HepG2 (cell line): ENCODE results near the gene PDGFD. TPM values are rescaled to one million over a fixed set of nuclear protein-coding genes. Genes with fewer than 3 reads are reported as not detected.

Experiments used
- ATAC-seq: fragments of 200-7000 bp; cut with Tn5 transposase; 3 replicates; pipeline ENCODE4 v1.9.1; 2020; ENCODE audit warnings: mild to moderate bottlenecking, moderate library complexity
- BruUV-seq: library from RNA; stranded (reverse); fragments of 400-500 nt; replicated peaks from 2 replicates; lab custom pipeline; 2021; lab: Mats Ljungman, UMichigan
- CTCF ChIA-PET: fragments of 300-600 bp; formaldehyde crosslinking; extraction: SDS; loops from one replicate; lab custom pipeline; 2021; ENCODE audit warnings: low total read pairs, inconsistent platforms, low intra/inter-chr PET ratio; lab: Yijun Ruan, JAX
- POLR2A ChIA-PET: fragments of 350-600 bp; sonication (Branson Sonifier 250); formaldehyde crosslinking; loops from one replicate; lab custom pipeline; 2020; ENCODE audit warnings: antibody characterized with exemption, inconsistent platforms; lab: Yijun Ruan, JAX
- DNase-seq: peaks from one replicate; pipeline ENCODE4 v3.0.0-alpha.2; 2015; ENCODE audit warnings: low spot score
- FAIRE-seq: peaks from 3 replicates; lab custom pipeline; 2011; peaks lifted over from hg19 to GRCh38; lab: Jason Lieb, UNC
- H2AFZ ChIP-seq: one replicate; pipeline ENCODE4 v1.6.1; 2011; ENCODE audit warnings: low read length, inconsistent platforms
- H3K27ac ChIP-seq: fragments of 300-600 bp; 3 replicates; pipeline ENCODE4 v1.8.0; 2011; ENCODE audit warnings: mixed run types, mild to moderate bottlenecking, mixed read lengths, low read length, inconsistent platforms; ENCODE audit not compliant: insufficient read depth; ENCODE audit errors: extremely low read length
- H3K27me3 ChIP-seq, 2 experiments: fragments of 200-600 bp in 1 of 2; 2 replicates in 1 of 2; 3 replicates in 1 of 2; pipeline versions ENCODE4 v1.6.0 to v1.8.0; 2011; ENCODE audit warnings: low read length in 2 of 2, mild to moderate bottlenecking in 2 of 2, moderate library complexity in 2 of 2, inconsistent platforms in 1 of 2; ENCODE audit not compliant: insufficient read depth in 2 of 2, control insufficient read depth in 1 of 2
- H3K36me3 ChIP-seq, 2 experiments: fragments of 200-600 bp in 1 of 2; replicated peaks in 1 of 2; 2 replicates in 1 of 2; 3 replicates in 1 of 2; pipeline versions ENCODE4 v1.5.1 to v1.8.0; 2011; ENCODE audit warnings: low read length in 2 of 2, inconsistent platforms in 1 of 2; ENCODE audit not compliant: insufficient read depth in 2 of 2, control insufficient read depth in 1 of 2
- H3K4me1 ChIP-seq: 2 replicates; pipeline ENCODE4 v1.5.1; 2012; ENCODE audit warnings: low read length, inconsistent platforms; ENCODE audit not compliant: insufficient read depth
- H3K4me2 ChIP-seq: 2 replicates; pipeline ENCODE4 v1.6.0; 2011; ENCODE audit warnings: low read depth, low read length, inconsistent platforms
- H3K4me3 ChIP-seq, 3 experiments: fragments of 200-600 bp in 1 of 3; sonication (generic), shearing (Covaris generic) in 1 of 3; replicated peaks in 1 of 3; 2 replicates each; pipeline ENCODE4 v1.5.1; 2011 to 2016; ENCODE audit warnings: low read length in 3 of 3, inconsistent platforms in 2 of 3, low read depth in 2 of 3, mild to moderate bottlenecking in 2 of 3, control low read depth in 1 of 3, mixed read lengths in 1 of 3; ENCODE audit not compliant: insufficient read depth in 1 of 3
- H3K79me2 ChIP-seq: one replicate; pipeline ENCODE4 v1.6.1; 2011; ENCODE audit warnings: low read length, inconsistent platforms; ENCODE audit not compliant: insufficient read depth
- H3K9ac ChIP-seq: 2 replicates; pipeline ENCODE4 v1.6.0; 2011; ENCODE audit warnings: mild to moderate bottlenecking, low read depth, low read length, inconsistent platforms; ENCODE audit not compliant: insufficient read depth
- H3K9me3 ChIP-seq: 2 replicates; pipeline ENCODE4 v1.5.1; 2012; ENCODE audit warnings: mild to moderate bottlenecking, low read length
- H4K20me1 ChIP-seq: 2 replicates; pipeline ENCODE4 v1.6.0; 2011; ENCODE audit warnings: inconsistent platforms, mild to moderate bottlenecking, low read length, moderate library complexity; ENCODE audit not compliant: insufficient read depth
- NFIB ChIP-seq: sonication (generic); formaldehyde crosslinking; IDR thresholded peaks from 2 replicates; pipeline ENCODE4 v1.9.0; 2021; ENCODE audit warnings: missing genetic modification reagents, mild to moderate bottlenecking, borderline replicate concordance
- PCBP2 ChIP-seq: fragments of 200-400 bp; formaldehyde crosslinking; optimal IDR thresholded peaks from 2 replicates; pipeline ENCODE3; 2018; ENCODE audit warnings: low read length, low read depth; ENCODE audit not compliant: poor library complexity, severe bottlenecking
- SIX1 ChIP-seq: sonication (generic); formaldehyde crosslinking; IDR thresholded peaks from 2 replicates; pipeline ENCODE4 v1.4.0; 2020; ENCODE audit warnings: missing genetic modification reagents, borderline replicate concordance
- SNAPC2 ChIP-seq: sonication (generic); formaldehyde crosslinking; IDR thresholded peaks from 2 replicates; pipeline ENCODE4 v1.8.1; 2022; ENCODE audit warnings: mild to moderate bottlenecking, missing genetic modification reagents
- ZNF530 ChIP-seq: sonication (generic); formaldehyde crosslinking; IDR thresholded peaks from 2 replicates; pipeline ENCODE4 v1.5.0; 2020; ENCODE audit warnings: low read depth, mild to moderate bottlenecking, missing genetic modification reagents
- ZNF546 ChIP-seq: sonication (generic); formaldehyde crosslinking; conservative IDR thresholded peaks from 2 replicates; pipeline ENCODE4 v1.8.1; 2023; ENCODE audit warnings: mild to moderate bottlenecking, missing genetic modification reagents
- WGBS: methylation state at CpG from one replicate; pipeline ENCODE4 v1.1.6; 2017; ENCODE audit warnings: low lambda C conversion rate; 5-methylcytosine and 5-hydroxymethylcytosine counted together
- in situ Hi-C: cut with HindIII; loops from 2 replicates; pipeline ENCODE4 v1.10.0; 2017; ENCODE audit warnings: low pct_unique_long_range_greater_than_20kb; ENCODE audit not compliant: extremely low pct_ligation_motif_present
- intact Hi-C: fragments of 100-400 bp; cut with micrococcal nuclease; formaldehyde crosslinking; loops from one replicate; pipeline ENCODE4 v1.10.0; 2022; ENCODE audit not compliant: unreplicated experiment
- polyA plus RNA-seq, 8 experiments: library from polyadenylated mRNA; depleted of rRNA in 3 of 8; stranded (reverse) in 7 of 8; unstranded in 1 of 8; fragments of >200 nt; fragmentation: Illumina TruSeq in 4 of 8; extraction: Trizol in 4 of 8; gene quantifications; 2 replicates each; pipeline versions ENCODE4 v1.2.1 to v1.2.3, GENCODE V29; 2011 to 2016; ENCODE audit warnings: low read depth in 4 of 8, missing spikeins in 1 of 8, mixed read lengths in 1 of 8; ENCODE audit not compliant: insufficient read depth in 1 of 8
- total RNA-seq, 5 experiments: library from RNA; depleted of rRNA; stranded (reverse); fragments of >200 nt; fragmentation: Illumina TruSeq; extraction: Trizol; gene quantifications; 2 replicates each; pipeline ENCODE4 v1.2.3, GENCODE V29; 2016; ENCODE audit warnings: low read depth in 1 of 5
- TF ChIP-seq, protein P1 (sequence below): sonication (generic); formaldehyde crosslinking; IDR thresholded peaks from 2 replicates; pipeline ENCODE4 v1.8.1; 2023; ENCODE audit warnings: missing genetic modification reagents, mild to moderate bottlenecking, borderline replicate concordance
- TF ChIP-seq, protein P2 (sequence below): sonication (generic); formaldehyde crosslinking; IDR thresholded peaks from 2 replicates; pipeline ENCODE4 v1.5.0; 2020; ENCODE audit warnings: mild to moderate bottlenecking, low read depth, missing genetic modification reagents, borderline replicate concordance
- TF ChIP-seq, protein P3 (sequence below): sonication (generic); formaldehyde crosslinking; IDR thresholded peaks from one replicate; pipeline ENCODE4 v1.5.1; 2020; ENCODE audit warnings: mild to moderate bottlenecking, missing genetic modification reagents; ENCODE audit errors: not compliant biosample characterization

The PDGFD gene
- total and polyA plus RNA-seq, 2 of the 13 experiments (the other 11 are each of a cell fraction or from before 2014, with no cell fraction given): 0.09 to 0.29 TPM

DNA sequence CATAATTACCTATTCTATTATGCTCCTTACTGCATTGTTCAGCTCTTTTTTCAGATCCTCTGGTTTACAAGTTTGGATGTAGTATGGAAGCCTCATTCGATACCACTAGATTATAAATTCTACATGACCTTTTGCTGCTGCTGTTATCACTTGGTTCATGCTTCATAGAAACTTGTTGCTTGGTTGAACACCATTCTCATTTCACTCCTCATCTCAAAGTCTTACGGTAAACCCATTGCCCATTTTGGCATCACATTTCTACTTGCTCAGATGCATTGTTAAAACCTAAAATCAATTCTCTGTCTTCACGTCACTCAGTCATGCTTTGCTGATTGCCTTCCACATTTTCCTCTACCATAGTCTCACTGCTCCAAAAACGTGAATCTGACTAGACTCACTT, 283.0 kb downstream of the PDGFD start:
- intact Hi-C loops: no loop called here
- H3K27me3 ChIP-seq: no peaks in the 10 kb centered on the region
- H2AFZ ChIP-seq: no peak overlapping the region
- no peak for FAIRE-seq
- no peaks in the 10 kb centered on the region for H3K4me1 ChIP-seq
- H3K9ac ChIP-seq: no peak overlapping the region
- POLR2A ChIA-PET: no interaction called here
- in situ Hi-C loops: no loop called here
- CTCF ChIA-PET: no interaction called here
- no peaks in the 10 kb centered on the region for H3K36me3 ChIP-seq
- no TSS peak for BruUV-seq
- ATAC-seq: no peak
- no peaks in the 10 kb centered on the region for H4K20me1 ChIP-seq
- peaks cover 27% of the 10 kb centered on the region for H3K9me3 ChIP-seq
- H3K27ac ChIP-seq: no peak overlapping the region
- H3K4me2 ChIP-seq: no peak overlapping the region
- WGBS: 22% methylated on average over 4 of the region's 4 CpGs
- TF ChIP-seq, protein P1, sequence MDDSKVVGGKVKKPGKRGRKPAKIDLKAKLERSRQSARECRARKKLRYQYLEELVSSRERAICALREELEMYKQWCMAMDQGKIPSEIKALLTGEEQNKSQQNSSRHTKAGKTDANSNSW (CRISPR knock-in tag): no peak
- TF ChIP-seq SNAPC2 (CRISPR knock-in tag) (no peak), ZNF546 (CRISPR knock-in tag) (no peak)
- H3K79me2 ChIP-seq: no peaks in the 10 kb centered on the region
- no peak overlapping the region for H3K4me3 ChIP-seq
- no peak for DNase-seq

DNA sequence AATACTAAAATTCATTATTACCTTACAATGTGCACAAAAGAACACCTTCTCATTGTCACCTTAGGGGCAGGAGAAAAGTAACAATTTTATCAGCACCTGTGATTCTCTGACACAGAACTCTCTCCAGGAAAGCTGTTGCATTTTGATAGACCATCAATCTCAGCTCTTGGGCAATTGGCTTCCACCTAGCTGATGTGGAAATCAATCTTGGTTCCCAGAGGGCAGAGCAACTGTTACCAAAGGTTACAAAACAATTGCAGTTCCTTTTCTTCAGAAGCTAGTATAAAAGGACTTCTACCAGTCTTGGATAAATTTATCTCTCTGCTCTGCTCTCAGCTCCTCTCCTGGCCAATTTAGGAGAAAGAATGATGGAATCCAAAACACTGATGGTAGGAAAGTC, 285.3 kb downstream of the PDGFD start:
- no peaks in the 10 kb centered on the region for H4K20me1 ChIP-seq
- no TSS peak for BruUV-seq
- peaks cover 27% of the 10 kb centered on the region for H3K9me3 ChIP-seq
- ATAC-seq (no peak), FAIRE-seq (no peak), DNase-seq (no peak)
- ChIA-PET POLR2A (no interaction called here), CTCF (no interaction called here)
- no peaks in the 10 kb centered on the region for H3K79me2 ChIP-seq
- no peak overlapping the region for H3K4me3 ChIP-seq
- H3K4me1 ChIP-seq: no peaks in the 10 kb centered on the region
- H3K27ac ChIP-seq: no peak overlapping the region
- in situ Hi-C loops (no loop called here), intact Hi-C loops (no loop called here)
- H3K9ac ChIP-seq: no peak overlapping the region
- H3K36me3 ChIP-seq: no peaks in the 10 kb centered on the region
- TF ChIP-seq SIX1 (CRISPR knock-in tag): no peak
- TF ChIP-seq, protein P2, sequence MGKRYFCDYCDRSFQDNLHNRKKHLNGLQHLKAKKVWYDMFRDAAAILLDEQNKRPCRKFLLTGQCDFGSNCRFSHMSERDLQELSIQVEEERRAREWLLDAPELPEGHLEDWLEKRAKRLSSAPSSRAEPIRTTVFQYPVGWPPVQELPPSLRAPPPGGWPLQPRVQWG (CRISPR knock-in tag): no peak
- TF ChIP-seq NFIB (CRISPR knock-in tag): no peak
- TF ChIP-seq, protein P3, sequence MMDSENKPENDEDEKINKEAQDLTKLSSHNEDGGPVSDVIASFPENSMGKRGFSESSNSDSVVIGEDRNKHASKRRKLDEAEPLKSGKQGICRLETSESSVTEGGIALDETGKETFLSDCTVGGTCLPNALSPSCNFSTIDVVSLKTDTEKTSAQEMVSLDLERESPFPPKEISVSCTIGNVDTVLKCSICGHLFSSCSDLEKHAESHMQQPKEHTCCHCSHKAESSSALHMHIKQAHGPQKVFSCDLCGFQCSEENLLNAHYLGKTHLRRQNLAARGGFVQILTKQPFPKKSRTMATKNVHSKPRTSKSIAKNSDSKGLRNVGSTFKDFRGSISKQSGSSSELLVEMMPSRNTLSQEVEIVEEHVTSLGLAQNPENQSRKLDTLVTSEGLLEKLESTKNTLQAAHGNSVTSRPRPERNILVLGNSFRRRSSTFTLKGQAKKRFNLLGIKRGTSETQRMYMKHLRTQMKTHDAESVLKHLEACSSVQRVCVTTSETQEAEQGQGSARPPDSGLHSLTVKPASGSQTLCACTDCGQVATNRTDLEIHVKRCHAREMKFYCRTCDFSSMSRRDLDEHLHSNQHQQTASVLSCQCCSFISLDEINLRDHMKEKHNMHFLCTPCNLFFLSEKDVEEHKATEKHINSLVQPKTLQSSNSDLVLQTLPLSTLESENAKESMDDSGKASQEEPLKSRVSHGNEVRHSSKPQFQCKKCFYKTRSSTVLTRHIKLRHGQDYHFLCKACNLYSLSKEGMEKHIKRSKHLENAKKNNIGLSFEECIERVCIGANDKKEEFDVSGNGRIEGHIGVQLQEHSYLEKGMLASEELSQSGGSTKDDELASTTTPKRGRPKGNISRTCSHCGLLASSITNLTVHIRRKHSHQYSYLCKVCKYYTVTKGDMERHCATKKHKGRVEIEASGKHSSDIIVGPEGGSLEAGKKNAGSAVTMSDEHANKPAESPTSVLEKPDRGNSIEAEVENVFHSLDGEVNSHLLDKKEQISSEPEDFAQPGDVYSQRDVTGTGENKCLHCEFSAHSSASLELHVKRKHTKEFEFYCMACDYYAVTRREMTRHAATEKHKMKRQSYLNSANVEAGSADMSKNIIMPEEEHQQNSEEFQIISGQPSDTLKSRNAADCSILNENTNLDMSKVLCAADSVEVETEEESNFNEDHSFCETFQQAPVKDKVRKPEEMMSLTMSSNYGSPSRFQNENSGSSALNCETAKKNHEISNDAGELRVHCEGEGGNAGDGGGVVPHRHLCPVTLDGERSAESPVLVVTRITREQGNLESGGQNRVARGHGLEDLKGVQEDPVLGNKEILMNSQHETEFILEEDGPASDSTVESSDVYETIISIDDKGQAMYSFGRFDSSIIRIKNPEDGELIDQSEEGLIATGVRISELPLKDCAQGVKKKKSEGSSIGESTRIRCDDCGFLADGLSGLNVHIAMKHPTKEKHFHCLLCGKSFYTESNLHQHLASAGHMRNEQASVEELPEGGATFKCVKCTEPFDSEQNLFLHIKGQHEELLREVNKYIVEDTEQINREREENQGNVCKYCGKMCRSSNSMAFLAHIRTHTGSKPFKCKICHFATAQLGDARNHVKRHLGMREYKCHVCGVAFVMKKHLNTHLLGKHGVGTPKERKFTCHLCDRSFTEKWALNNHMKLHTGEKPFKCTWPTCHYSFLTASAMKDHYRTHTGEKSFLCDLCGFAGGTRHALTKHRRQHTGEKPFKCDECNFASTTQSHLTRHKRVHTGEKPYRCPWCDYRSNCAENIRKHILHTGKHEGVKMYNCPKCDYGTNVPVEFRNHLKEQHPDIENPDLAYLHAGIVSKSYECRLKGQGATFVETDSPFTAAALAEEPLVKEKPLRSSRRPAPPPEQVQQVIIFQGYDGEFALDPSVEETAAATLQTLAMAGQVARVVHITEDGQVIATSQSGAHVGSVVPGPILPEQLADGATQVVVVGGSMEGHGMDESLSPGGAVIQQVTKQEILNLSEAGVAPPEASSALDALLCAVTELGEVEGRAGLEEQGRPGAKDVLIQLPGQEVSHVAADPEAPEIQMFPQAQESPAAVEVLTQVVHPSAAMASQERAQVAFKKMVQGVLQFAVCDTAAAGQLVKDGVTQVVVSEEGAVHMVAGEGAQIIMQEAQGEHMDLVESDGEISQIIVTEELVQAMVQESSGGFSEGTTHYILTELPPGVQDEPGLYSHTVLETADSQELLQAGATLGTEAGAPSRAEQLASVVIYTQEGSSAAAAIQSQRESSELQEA (CRISPR knock-in tag): no peak
- TF ChIP-seq PCBP2: no peak
- TF ChIP-seq ZNF530: no peak
- H3K27me3 ChIP-seq: no peaks in the 10 kb centered on the region
- H3K4me2 ChIP-seq: no peak overlapping the region
- H2AFZ ChIP-seq: no peak overlapping the region
